Hepatic stellate cell (primary cell): Measurements from ENCODE around the gene KRTAP19-8.

Source experiments
- DNase-seq: peaks from one replicate; pipeline ENCODE4 v3.0.0; 2011; ENCODE audit warnings: low spot score

KRTAP19-8 gene

GRCh38 chr21:31038376-31038775, at the start of gene KRTAP19-8:
Gene KRTAP19-8 (minus strand): TSS chr21:31038476. CDS start chr21:31038443, 33 bp downstream.
- no peak for DNase-seq

GRCh38 chr21:31087639-31088473, 49.6 kb upstream of the KRTAP19-8 start:
- no peak for DNase-seq

- no peak for DNase-seq
These were observed 46.4 kb upstream of the KRTAP19-8 start for GRCh38 chr21:31084689-31085088.

- DNase-seq, result no peak
These were observed 40.5 kb upstream of the KRTAP19-8 start for GRCh38 chr21:31078796-31079195.

- DNase-seq, result no peak
These were observed 39.9 kb upstream of the KRTAP19-8 start for GRCh38 chr21:31078216-31078615.

- no peak for DNase-seq
These were observed 37.6 kb upstream of the KRTAP19-8 start for GRCh38 chr21:31075848-31076247.

GRCh38 chr21:31072533-31072932, 34.3 kb upstream of the KRTAP19-8 start:
- DNase-seq, result no peak

- no peak for DNase-seq
These were observed 26.5 kb upstream of the KRTAP19-8 start for GRCh38 chr21:31064803-31065202.

- DNase-seq, result no peak
These were observed 14.3 kb upstream of the KRTAP19-8 start for GRCh38 chr21:31052489-31053142.

GRCh38 chr21:31050577-31051157, 12.4 kb upstream of the KRTAP19-8 start:
- DNase-seq, result no peak

- no peak for DNase-seq
These were observed 7.6 kb upstream of the KRTAP19-8 start for GRCh38 chr21:31045841-31046240.

- no peak for DNase-seq
These were observed 5.2 kb upstream of the KRTAP19-8 start for GRCh38 chr21:31043471-31043870.

GRCh38 chr21:31042080-31042464, 3.8 kb upstream of the KRTAP19-8 start:
- DNase-seq, result no peak

- no peak for DNase-seq
These were observed 3.2 kb upstream of the KRTAP19-8 start for GRCh38 chr21:31041295-31042079.

GRCh38 chr21:31034378-31034777, 3.9 kb downstream of the KRTAP19-8 start:
- DNase-seq, result no peak

- no peak for DNase-seq
These were observed 7.7 kb downstream of the KRTAP19-8 start for GRCh38 chr21:31030367-31031106.

- DNase-seq, result no peak
These were observed 14.6 kb downstream of the KRTAP19-8 start for GRCh38 chr21:31023680-31024079.

GRCh38 chr21:31022306-31022705, 16.0 kb downstream of the KRTAP19-8 start:
- no peak for DNase-seq

- DNase-seq, result no peak
These were observed 20.0 kb downstream of the KRTAP19-8 start for GRCh38 chr21:31018232-31018631.

GRCh38 chr21:31014891-31015290, 23.4 kb downstream of the KRTAP19-8 start:
- DNase-seq, result no peak
